NK-92 (cell line): ENCODE measurements around the gene FAM117A.

Experiments used
- DNase-seq: peaks from one replicate; lab custom pipeline; 2025; ENCODE audit not compliant: unreplicated experiment; lab: John Stamatoyannopoulos, UW

FAM117A gene

GRCh38 chr17:49763735-49764558, at the start of gene FAM117A:
FAM117A (minus strand) TSS chr17:49764131; CDS start chr17:49764087, 44 bp downstream.
- peak; percentile 95 for DNase-seq

DNA sequence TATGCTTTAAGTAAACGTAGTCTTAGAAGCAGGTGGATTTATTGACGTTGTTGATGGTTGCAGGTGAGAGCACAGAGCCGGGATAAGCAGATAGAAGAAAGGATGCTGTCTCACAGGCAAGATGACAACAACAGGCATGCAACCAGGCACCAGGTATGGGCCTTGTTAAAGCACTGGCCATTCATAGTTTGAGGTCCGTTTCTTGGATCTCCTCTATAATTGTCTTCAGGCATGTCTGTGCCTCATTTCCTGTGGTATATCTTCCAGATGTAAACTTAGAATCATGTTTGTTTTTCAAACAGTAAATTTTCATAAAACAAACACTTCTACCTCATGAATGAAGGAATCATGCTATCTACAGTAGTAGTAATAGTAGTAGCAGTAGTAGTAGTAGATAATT, 45.1 kb upstream of the FAM117A start:
- DNase-seq: no peak

DNA sequence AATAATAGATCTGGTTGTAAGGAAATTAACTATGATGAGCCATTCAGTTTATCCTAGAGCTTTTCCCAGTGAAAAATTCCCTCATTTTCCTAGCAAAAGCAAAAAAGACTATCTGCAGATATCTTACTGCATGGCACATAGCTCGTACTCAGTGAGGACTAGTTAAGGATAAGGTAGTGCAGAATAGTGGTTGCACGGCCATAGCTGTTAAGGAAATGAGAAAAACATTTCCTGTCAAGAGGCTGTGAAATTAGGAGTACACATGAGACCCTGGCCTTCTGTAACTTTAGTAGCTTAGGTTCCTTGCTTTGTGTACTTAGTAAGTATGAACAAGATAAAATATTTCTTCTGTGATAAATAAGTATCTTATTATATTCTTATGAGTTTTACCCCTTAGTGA, 34.8 kb upstream of the FAM117A start:
- no peak for DNase-seq

DNA sequence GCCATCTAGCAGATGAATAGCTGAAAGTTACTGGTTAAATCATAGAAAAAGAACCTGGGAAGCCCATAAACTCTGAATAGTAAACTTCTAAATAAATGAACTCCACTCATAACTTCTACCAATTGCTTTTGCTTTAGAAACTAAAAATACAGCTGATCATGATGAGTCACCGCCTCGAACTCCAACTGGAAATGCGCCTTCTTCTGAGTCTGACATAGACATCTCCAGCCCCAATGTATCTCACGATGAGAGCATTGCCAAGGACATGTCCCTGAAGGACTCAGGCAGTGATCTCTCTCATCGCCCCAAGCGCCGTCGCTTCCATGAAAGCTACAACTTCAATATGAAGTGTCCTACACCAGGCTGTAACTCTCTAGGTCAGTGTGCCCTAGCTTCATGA, 34.3 kb upstream of the FAM117A start:
- no peak for DNase-seq

DNA sequence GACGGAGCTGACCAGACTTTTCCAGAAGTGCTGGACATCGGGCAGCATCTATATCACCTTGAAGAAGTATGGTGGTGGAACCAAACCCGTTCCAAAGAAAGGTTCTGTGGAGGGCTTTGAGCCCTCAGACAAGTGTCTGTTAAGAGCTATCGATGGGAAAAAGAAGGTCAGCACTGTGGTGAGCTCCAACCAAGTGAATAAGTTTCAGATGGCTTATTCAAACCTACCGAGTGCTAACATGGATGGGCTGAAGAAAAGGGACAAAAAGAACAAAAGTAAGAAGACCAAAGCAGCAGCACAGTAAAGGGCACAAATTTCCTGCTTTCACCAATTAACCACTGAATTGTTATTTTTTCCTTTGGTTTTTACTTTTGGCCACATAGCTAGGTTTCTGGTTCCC, 31.4 kb upstream of the FAM117A start:
- DNase-seq: no peak

DNA sequence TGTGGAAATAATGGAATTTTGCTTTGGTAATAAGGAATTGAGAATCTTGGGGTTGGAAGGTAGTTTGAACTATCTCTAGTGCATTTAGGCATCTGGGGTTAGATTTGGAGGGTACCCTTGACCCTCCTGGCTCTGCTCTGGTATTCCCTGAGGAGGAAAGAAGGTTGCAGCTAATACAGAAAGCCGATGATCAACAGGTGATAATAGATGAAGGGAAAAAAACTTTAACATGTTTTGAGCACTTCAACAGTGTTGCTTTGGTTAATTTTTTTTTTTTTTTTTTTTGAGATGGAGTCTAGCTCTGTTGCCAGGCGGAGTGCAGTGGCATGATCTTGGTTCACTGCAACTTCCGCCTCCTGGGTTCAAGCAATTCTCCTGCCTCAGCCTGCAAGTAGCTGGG, 29.4 kb upstream of the FAM117A start:
- no peak for DNase-seq

DNA sequence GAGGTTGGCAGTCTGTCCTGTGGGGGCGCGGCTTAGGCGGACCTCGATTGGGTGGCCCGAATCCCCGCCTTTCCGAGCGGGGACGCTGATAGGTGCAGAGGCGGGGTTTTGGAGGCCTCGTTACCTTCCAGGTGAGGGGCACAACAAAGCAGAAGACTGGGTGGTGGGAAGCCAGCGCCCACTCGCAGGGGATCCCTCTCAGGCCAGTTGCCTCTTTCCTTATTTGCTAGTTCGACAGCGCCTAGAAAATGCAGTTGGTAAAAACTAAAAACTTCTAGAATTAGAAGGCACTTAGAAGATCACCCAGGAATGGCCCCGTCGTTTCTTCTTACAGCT, 25.3 kb upstream of the FAM117A start:
- no peak for DNase-seq

- peak; percentile 92 for DNase-seq
Measured at GRCh38 chr17:49788478-49789242, 24.7 kb upstream of the FAM117A start, which contains the start of gene KAT7. KAT7 (plus strand) TSS chr17:49788681; CDS start chr17:49788835, 154 bp downstream.

- no peak for DNase-seq
Measured at GRCh38 chr17:49787884-49788477, 24.1 kb upstream of the FAM117A start.

GRCh38 chr17:49784636-49785035, 20.7 kb upstream of the FAM117A start:
- no peak for DNase-seq

DNA sequence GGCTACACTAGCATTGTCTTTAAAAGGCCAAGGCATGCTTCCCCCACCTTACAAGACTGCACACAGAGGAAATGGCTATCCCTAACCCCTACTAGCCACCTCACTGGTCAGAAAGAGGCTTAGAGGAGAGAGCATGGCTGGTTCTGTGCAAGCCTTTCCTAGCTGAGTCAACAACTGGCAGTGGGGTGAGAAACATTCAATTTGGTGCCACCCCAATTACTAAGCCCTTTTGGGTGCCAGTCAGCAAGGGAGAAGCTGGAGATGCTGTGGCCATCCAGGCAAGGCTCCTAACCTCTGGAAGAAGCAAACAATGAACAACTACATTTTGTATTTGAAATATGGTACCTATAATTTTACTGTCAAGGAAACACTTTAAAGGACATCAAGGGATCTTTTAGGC, 19.9 kb upstream of the FAM117A start:
- DNase-seq: no peak

DNA sequence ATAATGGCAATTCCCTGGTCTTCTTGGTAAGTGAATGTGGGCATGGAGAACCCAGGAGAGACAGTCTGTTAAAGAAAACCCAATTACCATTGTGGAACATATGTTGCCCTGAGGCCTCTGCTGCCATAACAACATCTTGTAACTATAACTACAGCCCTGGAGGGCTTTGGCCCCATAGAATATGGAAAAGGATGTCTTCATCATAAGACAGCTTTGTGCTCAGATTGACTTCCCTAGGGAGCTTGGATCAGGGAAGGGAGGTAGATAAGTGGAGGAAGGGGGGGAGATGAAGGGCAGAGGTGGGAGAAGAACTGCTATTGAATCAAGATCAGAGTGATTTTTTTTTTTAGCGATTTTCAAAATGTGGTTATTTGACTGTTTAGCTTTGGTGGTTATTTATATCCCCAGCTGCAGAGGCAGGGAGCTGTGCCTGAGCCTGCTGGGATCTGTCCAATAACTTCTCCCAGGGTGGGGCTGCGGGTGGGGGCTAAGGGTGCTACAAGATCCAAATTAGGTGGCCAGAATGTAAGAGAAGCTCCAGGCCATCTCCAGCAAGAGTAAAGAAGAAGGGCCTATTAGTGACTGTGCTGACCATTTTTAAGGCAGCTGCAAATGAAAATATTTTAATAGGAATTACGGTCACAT, 19.3 kb upstream of the FAM117A start:
- DNase-seq: no peak

DNA sequence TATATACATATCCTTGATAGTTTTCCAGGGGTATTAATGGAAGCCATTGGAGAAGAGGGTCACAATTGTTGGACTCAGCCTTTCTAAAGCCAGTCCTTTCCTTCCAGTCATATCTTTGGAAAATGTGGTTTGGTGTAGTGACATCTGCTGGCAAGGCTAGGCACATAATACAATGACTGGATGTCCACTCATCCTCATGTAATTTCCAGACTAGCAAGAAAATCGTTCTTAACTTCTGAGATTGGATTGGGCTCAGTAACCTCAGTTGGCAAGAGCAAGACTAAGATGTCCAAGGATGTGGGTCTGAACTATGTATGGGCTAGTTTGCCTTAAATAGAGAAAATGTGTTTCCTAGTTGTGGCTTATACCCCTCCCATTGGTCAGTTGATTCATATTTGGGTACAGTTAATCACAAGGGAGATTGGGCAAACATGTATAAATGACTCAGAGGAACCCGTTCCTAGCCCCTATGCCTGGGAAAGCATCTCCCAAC, 15.9 kb upstream of the FAM117A start:
- no peak for DNase-seq

GRCh38 chr17:49779156-49779738, 15.3 kb upstream of the FAM117A start:
- no peak for DNase-seq

DNA sequence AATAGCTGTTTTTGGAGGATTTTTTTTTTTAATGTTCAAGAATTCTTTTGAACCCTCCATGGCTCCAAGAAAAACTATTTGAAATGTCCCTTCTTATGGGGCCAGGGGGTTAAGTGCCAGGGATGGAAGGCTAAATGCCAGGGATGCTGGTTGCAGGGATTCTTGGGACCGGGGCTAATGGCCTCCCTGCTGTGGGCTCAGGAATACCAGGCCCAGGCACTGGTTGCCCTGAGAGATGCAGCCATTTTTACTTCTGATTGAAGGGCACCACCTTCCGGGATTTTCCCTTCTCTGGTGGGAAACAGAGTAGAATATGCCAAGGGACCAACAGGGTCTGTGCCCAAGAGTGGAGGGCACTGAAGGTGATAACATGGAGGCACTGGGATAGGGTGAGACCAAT, 13.6 kb upstream of the FAM117A start:
- DNase-seq: no peak

DNA sequence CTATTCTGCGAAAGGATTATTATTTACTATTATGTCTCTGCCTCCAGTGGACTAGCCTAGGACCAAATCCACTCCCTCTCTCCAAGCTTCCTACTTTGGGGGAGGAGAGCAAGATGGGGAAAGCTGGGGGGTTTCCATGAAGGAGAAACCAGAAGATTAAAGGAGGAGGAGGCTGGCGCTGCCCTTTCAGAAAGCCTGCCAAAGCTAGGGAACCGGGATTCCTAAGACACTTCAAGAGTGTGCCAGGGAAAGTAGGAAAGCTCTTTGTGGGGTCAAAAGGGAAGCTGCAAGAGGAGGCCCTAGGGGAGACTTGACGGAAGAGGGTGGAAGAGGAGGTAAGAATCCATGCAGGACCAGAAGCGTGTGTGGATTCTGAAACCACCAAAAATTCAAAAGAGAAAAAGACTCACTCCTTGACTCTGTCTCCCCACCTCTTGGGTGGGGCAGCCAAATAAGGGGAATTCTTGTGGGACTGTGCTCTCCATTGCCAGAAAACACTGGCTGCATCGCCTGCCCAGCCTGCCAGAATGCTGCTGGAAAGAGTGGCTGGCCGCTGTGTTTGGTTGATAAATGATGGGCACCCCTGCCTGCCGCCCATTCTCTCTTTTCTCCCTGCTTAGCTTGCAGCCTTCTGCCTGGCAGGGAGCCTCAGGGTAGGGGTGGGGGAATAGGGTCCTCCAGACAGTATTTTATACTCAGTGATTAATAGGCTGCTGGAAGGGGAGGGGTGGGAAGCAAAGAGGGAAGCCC, 12.8 kb upstream of the FAM117A start:
- no peak for DNase-seq

DNA sequence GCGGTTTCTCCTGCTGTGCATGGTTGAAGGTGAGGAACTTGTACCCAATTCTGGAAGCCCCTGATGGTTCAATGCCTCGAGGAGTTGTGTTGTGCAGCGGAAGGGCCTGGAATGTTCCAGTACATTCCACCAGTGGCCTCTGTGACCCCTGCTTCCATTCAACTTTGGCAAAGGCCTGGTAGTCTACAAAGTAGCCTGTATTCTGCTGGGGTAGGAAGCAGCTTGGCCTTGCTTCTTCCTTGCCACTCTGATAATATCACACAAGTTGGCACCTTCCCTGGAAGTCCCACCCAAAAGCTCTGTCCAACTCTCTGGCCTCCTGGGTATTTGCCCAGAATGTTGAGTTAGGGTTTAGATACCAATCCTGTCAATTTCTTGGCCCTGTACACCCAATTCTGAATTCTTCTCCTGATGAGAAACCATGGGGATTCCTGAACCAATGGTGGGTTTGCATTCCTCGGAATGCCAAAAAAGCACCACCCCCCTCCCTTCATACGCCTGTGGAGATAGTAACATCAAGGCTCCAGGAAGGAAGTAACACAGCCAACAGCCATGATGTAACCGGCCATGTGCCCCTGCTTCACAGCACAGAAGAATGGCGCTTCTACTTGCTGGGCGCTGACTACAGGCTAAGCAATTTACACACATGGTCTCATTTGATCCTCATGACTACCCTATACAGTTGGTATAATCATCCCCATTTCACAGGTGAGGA, 11.8 kb upstream of the FAM117A start:
- no peak for DNase-seq

DNA sequence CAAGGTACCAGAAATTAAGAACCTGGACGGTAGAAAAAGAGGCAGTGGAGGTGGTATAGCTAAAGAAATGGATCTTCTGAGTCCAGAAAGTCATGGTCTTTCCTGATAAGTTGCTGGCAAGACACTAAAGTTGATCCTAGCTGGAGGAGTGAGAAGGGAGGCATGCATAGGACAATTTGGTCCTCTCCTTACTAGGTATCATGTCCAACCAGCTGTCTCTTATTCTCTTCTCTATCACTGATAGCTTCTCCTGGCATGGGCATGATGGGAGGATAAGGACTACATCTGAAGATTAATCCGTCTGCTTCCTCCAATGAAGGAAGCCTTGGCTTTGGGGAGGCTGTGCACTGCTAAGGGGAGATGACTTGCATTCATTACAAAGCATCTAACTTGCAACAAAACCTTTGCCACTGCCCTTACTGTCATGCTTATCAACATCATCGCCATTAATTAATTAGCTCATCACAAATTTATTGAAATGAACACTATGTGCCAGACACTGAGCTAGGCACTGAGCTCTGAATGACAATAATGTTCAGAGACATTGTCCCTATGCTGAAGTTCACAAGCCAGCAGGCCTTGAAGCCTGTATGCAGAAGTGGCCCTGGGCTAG, 3.1 kb upstream of the FAM117A start:
- DNase-seq: no peak

DNA sequence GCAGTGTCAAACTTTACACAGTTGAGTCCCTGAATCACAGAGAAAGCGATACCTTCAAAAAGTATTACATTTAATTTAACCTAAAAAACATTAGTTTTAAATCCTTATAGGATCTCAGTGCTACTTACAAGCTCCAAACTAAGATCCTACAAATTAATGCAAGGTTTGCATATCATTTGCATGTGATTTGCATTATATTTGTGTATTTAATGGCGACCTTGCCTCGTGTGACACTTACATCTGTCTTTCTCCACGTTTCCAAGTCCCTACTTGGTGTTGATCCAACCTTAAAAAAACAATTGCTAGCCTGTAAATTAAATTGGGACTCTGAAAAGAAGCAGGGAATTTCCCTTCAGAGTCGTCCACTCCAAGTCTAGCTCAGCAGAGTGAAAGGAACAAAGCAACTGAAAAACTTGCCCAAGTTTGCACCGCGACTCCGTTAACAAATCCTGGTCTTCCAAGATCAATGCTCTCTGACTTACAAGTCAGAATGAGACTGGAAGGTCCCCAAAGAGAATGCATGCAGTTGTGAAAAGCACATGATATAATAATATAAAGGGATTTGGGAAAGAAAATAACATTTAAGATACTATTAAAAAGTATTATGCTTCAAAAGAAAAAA, 739 bp upstream of the FAM117A start:
- DNase-seq: no peak
